HG02759 (cell line): ENCODE measurements around the gene GABRR2.
"Not testable (repeated sequence)": the region's sequence is repeated elsewhere in the genome, so short reads cannot be mapped to it uniquely, and the experiment has no call there.

ENCODE experiments used
- ATAC-seq: cut with Tn5 transposase; IDR thresholded peaks from one replicate; pipeline ENCODE4 v1.9.1; 2021; ENCODE audit warnings: mild to moderate bottlenecking, moderate library complexity; ENCODE audit not compliant: unreplicated experiment

The GABRR2 gene

GRCh38 chr6:89328976-89329375 is 13.9 kb upstream of the GABRR2 start:
- ATAC-seq, result no peak

- no peak for ATAC-seq
Measured at GRCh38 chr6:89324304-89324703, 9.2 kb upstream of the GABRR2 start.

GRCh38 chr6:89323511-89323971 is 8.4 kb upstream of the GABRR2 start:
- no peak for ATAC-seq

GRCh38 chr6:89321131-89321970 is 6.3 kb upstream of the GABRR2 start:
- no peak for ATAC-seq

- ATAC-seq, result no peak
Measured at GRCh38 chr6:89320012-89320559, 5.0 kb upstream of the GABRR2 start.

GRCh38 chr6:89317067-89317466 is 2.0 kb upstream of the GABRR2 start:
- ATAC-seq, result no peak

- ATAC-seq, result no peak
Measured at GRCh38 chr6:89314692-89315091, 407 bp downstream of the GABRR2 start.

GRCh38 chr6:89313006-89313405 is 2.1 kb downstream of the GABRR2 start:
- ATAC-seq, result no peak

- ATAC-seq, result no peak
Measured at GRCh38 chr6:89311853-89312531, 3.1 kb downstream of the GABRR2 start.

GRCh38 chr6:89311530-89311852 is 3.6 kb downstream of the GABRR2 start:
- ATAC-seq, result no peak

GRCh38 chr6:89310929-89311328 is 4.2 kb downstream of the GABRR2 start:
- ATAC-seq, result no peak

GRCh38 chr6:89308525-89309395 is 6.3 kb downstream of the GABRR2 start:
- ATAC-seq, result no peak

- ATAC-seq, result not testable (repeated sequence)
Measured at GRCh38 chr6:89304517-89304916, 10.6 kb downstream of the GABRR2 start.

- no peak for ATAC-seq
Measured at GRCh38 chr6:89302936-89303335, 12.2 kb downstream of the GABRR2 start.

GRCh38 chr6:89302195-89302770 is 12.8 kb downstream of the GABRR2 start:
- ATAC-seq, result no peak

- ATAC-seq, result no peak
Measured at GRCh38 chr6:89301586-89302194, 13.4 kb downstream of the GABRR2 start.

GRCh38 chr6:89299466-89299850 is 15.6 kb downstream of the GABRR2 start:
- ATAC-seq, result no peak

GRCh38 chr6:89298680-89299465 is 16.2 kb downstream of the GABRR2 start:
- no peak for ATAC-seq

GRCh38 chr6:89297695-89298351 is 17.3 kb downstream of the GABRR2 start:
- ATAC-seq, result peak; percentile 92
